ENCODE results near the gene TXNL4B. TPM values are rescaled to one million over a fixed set of nuclear protein-coding genes. Genes with fewer than 3 reads are reported as not detected.
"Not testable (repeated sequence)": the region's sequence is repeated elsewhere in the genome, so short reads cannot be mapped to it uniquely, and the experiment has no call there.

The TXNL4B gene
- total RNA-seq, 1 donor from 2014 or later, result 4.9 TPM

- no peak for DNase-seq (ENCODE audit: low read depth in 2 of 2)
Observed at GRCh38 chr16:72112452-72112792, 19.0 kb upstream of the TXNL4B start.

GRCh38 chr16:72111657-72112451 lies 18.4 kb upstream of the TXNL4B start:
- no peak for DNase-seq (ENCODE audit: low read depth in 2 of 2)

- DNase-seq (ENCODE audit: low read depth in 2 of 2), result no peak
Observed at GRCh38 chr16:72110662-72111615, 17.5 kb upstream of the TXNL4B start.

GRCh38 chr16:72109966-72110530 lies 16.6 kb upstream of the TXNL4B start:
- DNase-seq (ENCODE audit: low read depth in 2 of 2), result no peak

GRCh38 chr16:72109300-72109699 lies 15.9 kb upstream of the TXNL4B start:
- DNase-seq (ENCODE audit: low read depth in 2 of 2), result no peak

GRCh38 chr16:72108353-72109102 lies 15.1 kb upstream of the TXNL4B start:
- no peak for DNase-seq (ENCODE audit: low read depth in 2 of 2)

- DNase-seq (ENCODE audit: low read depth in 2 of 2), result no peak
Observed at GRCh38 chr16:72107371-72107770, 14.0 kb upstream of the TXNL4B start.

- no peak for DNase-seq (ENCODE audit: low read depth in 2 of 2)
Observed at GRCh38 chr16:72105978-72106377, 12.6 kb upstream of the TXNL4B start.

- DNase-seq (ENCODE audit: low read depth in 2 of 2), result no peak
Observed at GRCh38 chr16:72104905-72105304, 11.5 kb upstream of the TXNL4B start.

- no peak for DNase-seq (ENCODE audit: low read depth in 2 of 2)
Observed at GRCh38 chr16:72101195-72101594, 7.8 kb upstream of the TXNL4B start.

- peak; percentile 62 to 73 for DNase-seq (ENCODE audit: low read depth in 2 of 2)
Observed at GRCh38 chr16:72099377-72099818, 6.0 kb upstream of the TXNL4B start.

GRCh38 chr16:72098936-72099335 lies 5.5 kb upstream of the TXNL4B start:
- DNase-seq (ENCODE audit: low read depth in 2 of 2), result no peak

- peak in 1 of 2 donors; percentile 28 for DNase-seq (ENCODE audit: low read depth in 2 of 2)
Observed at GRCh38 chr16:72094266-72094610, 818 bp upstream of the TXNL4B start.

- DNase-seq (ENCODE audit: low read depth in 2 of 2), result peak; percentile 29 to 68
Observed at GRCh38 chr16:72092832-72093447, 480 bp downstream of the TXNL4B start.

GRCh38 chr16:72091217-72091616 lies 2.2 kb downstream of the TXNL4B start:
- DNase-seq (ENCODE audit: low read depth in 2 of 2), result no peak

GRCh38 chr16:72085002-72085401 lies 8.4 kb downstream of the TXNL4B start:
- no peak for DNase-seq (ENCODE audit: low read depth in 2 of 2)

GRCh38 chr16:72084445-72084844 lies 9.0 kb downstream of the TXNL4B start:
- no peak for DNase-seq (ENCODE audit: low read depth in 2 of 2)

GRCh38 chr16:72083778-72084404 lies 9.5 kb downstream of the TXNL4B start:
- DNase-seq (ENCODE audit: low read depth in 2 of 2), result no peak

GRCh38 chr16:72076991-72077706 lies 16.3 kb downstream of the TXNL4B start:
- DNase-seq (ENCODE audit: low read depth in 2 of 2), result not testable (repeated sequence)

- not testable (repeated sequence) for DNase-seq (ENCODE audit: low read depth in 2 of 2)
Observed at GRCh38 chr16:72075067-72075466, 18.4 kb downstream of the TXNL4B start.

Data from dermis microvascular lymphatic vessel endothelial cell (primary cell).